ENCODE results near the gene HINT3. TPM values are rescaled to one million over a fixed set of nuclear protein-coding genes. Genes with fewer than 3 reads are reported as not detected.
"Not testable (repeated sequence)": the region's sequence is repeated elsewhere in the genome, so short reads cannot be mapped to it uniquely, and the experiment has no call there.

Gene HINT3
- total RNA-seq, 1 experiment from 2014 or later, result 8.8 TPM

DNA sequence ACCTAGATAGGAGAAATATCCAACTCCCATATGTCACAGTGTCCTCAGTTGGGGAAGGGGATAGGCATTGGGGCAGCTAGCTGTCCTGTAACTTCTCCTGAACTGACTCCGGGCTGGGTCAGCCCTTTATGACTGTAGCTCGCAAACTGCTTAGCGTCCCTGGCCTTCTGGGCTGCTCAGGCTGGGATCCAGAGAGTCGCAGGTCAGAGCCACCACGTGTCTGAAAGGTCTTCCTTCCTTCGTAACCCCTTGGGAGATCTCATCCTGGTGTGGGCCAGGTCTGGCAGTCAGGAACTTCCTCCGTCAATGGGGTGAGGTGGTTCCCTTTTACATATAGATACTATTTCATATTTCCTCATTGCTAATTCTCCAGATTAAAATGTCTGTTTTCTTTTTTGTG lies 28.8 kb upstream of the HINT3 start:
- Histone ChIP-seq H3K4me3 (no peak overlapping the region), H3K4me1 (no peaks in the 10 kb centered on the region), H3K9me3 (replicated peaks) (0 out of 2 replicates have a peak, but pooled peaks cover 2% of the 10 kb centered on the region), H3K27me3 (no peaks in the 10 kb centered on the region), H3K36me3 (no peaks in the 10 kb centered on the region), H3K27ac (no peak overlapping the region)
- DNase-seq, result no peak

DNA sequence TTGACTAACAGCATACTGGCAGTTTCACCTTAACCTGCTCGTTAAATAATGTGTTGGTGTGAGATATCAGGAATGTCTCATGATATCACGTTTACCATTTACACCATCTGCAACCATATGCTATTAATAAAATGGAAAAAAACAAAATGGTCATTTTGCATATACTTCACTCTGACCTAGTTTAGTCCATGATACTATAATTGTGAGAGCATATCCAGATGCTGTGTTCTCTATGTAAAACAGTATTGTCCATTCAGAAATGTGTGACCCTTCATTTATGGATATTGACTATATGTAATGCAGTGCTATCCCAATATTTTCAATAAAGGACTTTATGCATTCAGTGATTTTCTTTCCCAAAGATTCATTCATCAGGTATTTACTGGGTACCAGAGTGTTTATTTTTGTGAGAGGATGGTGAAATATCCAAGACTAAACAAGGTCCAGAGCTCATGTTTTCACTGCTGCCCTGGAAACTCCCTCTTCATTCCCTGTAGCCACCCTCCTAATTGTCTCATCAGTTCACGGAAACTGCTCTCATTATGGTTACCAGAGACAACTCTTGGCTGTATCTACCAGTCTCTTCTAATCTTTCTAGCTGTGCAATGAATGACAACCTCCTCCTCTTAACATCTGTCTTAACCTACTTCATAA lies 25.7 kb upstream of the HINT3 start:
- H3K4me1 ChIP-seq, result no peaks in the 10 kb centered on the region
- 0 out of 2 replicates have a peak, but pooled peaks cover 2% of the 10 kb centered on the region for H3K9me3 ChIP-seq (replicated peaks)
- H3K36me3 ChIP-seq, result no peaks in the 10 kb centered on the region
- H3K27ac ChIP-seq, result no peak overlapping the region
- DNase-seq, result no peak
- H3K4me3 ChIP-seq, result no peak overlapping the region
- no peaks in the 10 kb centered on the region for H3K27me3 ChIP-seq

DNA sequence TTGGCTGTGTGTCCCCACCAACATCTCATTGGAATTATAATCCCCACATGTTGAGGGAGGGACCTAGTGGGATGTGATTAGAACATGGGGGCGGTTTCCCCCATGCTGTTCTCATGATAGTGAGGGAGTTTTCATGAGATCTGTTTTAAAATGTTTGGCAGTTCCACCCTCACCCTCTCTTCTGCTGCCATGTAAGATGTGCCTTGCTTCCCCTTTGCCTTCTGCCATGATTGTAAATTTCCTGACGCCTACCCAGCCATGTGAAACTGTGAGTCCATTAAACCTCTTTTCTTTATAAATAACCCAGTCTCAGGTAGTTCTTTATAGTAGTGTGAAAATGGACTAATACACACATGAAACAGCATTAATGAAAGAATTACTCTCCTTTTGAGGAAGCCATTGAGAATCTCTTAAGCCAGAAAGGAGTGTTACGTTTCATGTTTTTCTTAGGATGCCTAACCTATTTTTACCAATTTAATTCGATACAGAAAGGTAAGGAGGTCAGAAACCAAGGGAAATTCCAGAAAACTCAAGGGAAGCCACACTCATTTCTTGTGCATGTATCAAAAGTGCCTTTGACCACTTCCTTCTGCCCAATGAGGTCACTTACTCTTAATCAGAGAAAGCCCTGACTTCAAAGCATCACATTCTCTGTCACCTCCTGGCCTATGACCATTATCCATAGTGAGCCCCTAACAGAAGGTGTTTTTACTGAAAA lies 24.7 kb upstream of the HINT3 start:
- no peaks in the 10 kb centered on the region for H3K36me3 ChIP-seq
- H3K4me3 ChIP-seq, result no peak overlapping the region
- H3K4me1 ChIP-seq, result no peaks in the 10 kb centered on the region
- DNase-seq, result no peak
- H3K9me3 ChIP-seq (replicated peaks), result 0 out of 2 replicates have a peak, but pooled peaks cover 2% of the 10 kb centered on the region
- no peaks in the 10 kb centered on the region for H3K27me3 ChIP-seq
- no peak overlapping the region for H3K27ac ChIP-seq

DNA sequence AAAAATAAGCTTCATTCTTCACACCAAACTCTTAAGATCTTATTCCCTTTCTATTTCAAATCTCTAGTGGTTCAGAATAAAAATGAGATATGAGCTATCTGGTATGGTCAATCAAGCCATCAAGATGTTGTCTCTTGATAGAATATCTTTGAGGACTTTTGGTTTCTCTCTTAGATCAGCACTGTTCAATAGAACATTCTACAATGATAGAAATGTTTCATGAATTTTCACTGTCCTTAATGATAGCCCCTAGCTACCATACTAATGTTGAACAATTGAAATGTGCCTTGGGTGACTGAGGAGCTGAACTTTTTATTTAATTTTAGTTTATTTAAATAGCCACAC lies 24.1 kb upstream of the HINT3 start:
- Histone ChIP-seq H3K9me3 (replicated peaks) (0 out of 2 replicates have a peak, but pooled peaks cover 2% of the 10 kb centered on the region), H3K4me3 (no peak overlapping the region), H3K4me1 (no peaks in the 10 kb centered on the region), H3K36me3 (no peaks in the 10 kb centered on the region), H3K27me3 (no peaks in the 10 kb centered on the region), H3K27ac (no peak overlapping the region)
- DNase-seq, result no peak

DNA sequence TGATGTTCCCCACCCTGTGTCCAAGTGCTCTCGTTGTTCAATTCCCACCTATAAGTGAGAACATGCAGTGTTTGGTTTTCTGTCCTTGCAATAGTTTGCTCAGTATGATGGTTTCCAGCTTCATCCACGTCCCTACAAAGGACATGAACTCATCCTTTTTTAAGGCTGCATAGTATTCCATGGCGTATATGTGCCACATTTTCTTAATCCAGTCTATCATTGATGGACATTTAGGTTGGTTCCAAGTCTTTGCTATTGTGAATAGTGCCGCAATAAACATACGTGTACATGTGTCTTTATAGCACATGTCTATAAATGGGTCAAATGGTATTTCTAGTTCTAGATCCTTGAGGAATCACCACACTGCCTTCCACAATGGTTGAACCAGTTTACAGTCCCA lies 21.1 kb upstream of the HINT3 start:
- not testable (repeated sequence) for H3K27ac ChIP-seq; H3K27me3 ChIP-seq; H3K4me1 ChIP-seq; H3K9me3 ChIP-seq (replicated peaks); DNase-seq; H3K4me3 ChIP-seq; H3K36me3 ChIP-seq

DNA sequence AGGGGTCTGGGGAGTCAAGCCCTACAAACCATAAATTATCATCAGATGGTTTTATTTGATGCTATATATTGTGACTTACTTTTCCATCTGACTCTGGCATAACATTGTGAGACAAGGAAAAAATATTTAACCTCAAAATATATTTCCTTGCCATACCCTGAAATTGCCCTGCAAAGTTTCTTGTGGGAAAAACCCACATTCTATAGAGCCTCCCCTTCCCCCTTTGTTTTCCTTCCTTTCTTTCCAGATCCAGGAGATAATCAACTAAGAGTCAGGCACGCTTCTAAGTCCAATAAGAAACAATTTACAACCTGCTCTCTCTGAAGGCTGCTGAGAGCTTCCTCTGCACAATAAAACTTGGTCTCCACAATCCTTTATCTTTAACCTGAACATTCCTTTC lies 17.5 kb upstream of the HINT3 start:
- no peaks in the 10 kb centered on the region for H3K4me1 ChIP-seq
- no peaks in the 10 kb centered on the region for H3K9me3 ChIP-seq (replicated peaks)
- H3K36me3 ChIP-seq, result no peaks in the 10 kb centered on the region
- no peaks in the 10 kb centered on the region for H3K27me3 ChIP-seq
- H3K4me3 ChIP-seq, result no peak overlapping the region
- no peak overlapping the region for H3K27ac ChIP-seq
- DNase-seq, result no peak

DNA sequence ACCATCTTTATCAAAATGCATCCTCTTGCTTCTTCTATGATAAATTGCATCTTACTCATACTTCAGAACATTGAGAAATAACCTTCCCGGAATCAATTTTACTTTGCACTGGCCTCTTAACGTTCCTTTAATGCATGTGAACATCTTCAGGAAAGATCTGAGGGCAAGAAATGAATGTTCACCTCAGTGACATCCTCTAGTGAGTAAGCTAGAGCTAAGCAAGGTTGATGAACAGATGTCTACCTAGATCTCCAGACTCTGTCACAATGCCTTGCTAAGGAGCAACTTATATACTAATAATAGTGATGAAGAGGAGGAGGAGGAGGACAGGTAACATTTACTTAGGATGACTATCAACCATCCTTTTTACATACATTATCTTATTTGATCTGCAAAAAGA lies 16.8 kb upstream of the HINT3 start:
- peaks cover 4% of the 10 kb centered on the region; the same call in 1 of the 2 replicates for H3K4me1 ChIP-seq
- DNase-seq, result no peak
- no peaks in the 10 kb centered on the region for H3K36me3 ChIP-seq
- H3K4me3 ChIP-seq, result no peak overlapping the region
- no peaks in the 10 kb centered on the region for H3K9me3 ChIP-seq (replicated peaks)
- H3K27ac ChIP-seq, result no peak overlapping the region
- no peaks in the 10 kb centered on the region for H3K27me3 ChIP-seq

DNA sequence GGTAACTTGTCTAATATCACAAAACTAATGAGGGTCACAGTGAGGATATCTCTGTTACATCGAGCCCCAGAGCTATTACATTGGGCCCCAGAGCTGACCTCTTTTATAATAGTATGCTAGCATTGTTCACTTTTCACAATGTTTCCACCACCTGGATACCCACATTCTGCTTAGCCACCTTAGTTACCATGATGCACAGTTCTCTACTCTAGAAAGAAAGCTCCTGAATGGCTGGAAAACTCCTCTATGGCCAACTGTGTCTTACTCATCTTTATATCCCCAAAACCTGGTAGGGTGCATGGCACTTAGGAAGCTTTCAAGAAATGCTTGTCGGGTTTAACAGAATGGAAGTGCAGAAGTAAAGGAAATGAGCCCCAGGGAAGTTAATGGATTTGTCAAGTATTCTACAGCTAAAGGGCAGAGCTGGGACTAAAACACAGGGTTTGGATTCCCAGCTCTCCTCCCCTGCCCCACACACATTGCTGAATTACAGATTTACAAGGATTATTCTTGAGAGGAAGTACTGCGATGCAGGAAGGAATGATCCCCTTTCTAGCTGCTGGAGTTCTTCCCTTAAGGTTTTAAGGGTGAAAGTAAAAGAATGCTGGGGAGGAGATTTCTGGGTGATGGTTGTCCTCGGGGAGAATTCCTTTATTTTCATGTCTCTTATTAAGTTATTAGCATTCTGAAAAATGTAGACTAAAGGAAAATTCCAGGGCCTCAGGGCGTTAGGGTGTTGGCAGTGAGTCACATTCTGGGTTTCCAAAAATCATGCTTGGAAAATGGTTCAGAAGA lies 16.1 kb upstream of the HINT3 start:
- no peaks in the 10 kb centered on the region for H3K9me3 ChIP-seq (replicated peaks)
- no peak for DNase-seq

DNA sequence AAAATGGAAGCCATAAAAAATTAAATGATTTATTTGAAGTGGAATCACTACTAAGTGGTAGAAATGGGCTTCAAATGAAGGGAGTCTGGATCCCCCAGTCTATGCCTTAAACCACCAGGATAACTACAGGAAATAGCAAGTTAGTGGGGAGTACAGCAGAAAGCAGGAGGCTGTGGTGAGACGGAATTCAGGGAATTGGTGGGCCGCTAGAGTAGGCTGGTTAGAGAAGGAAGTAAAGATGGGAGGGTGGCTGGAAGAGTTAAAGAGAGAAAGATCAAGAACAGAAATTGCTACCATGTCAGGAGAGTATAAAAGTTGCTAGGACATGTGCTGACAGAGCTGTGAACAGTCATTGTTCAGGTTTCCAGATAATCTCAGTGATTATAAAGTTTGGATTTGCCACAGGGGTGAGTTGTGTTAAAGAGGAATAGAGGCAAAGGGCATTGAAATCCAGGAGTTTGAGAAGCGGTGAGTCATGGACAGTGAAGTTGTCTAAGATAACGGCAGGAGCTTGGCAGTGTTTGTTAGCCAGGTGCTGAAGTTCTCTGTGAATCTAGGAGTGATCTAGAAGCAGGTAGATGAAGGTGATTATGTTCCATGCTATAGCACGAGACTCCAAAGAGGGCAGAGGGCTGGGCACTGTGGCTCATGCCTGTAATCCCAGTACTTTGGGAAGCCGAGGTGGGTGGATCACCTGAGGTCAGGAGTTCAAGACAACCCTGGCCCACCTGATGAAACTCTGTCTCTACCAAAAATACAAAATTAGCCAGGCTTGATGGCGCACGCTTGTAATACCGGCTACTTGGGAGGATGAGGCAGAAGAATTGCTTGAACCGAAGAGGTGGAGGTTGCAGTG lies 13.7 kb upstream of the HINT3 start:
- no peak overlapping the region for H3K4me3 ChIP-seq
- no peak for DNase-seq
- peaks cover 12% of the 10 kb centered on the region; the same call in 1 of the 2 replicates for H3K4me1 ChIP-seq
- H3K36me3 ChIP-seq, result no peaks in the 10 kb centered on the region
- H3K27ac ChIP-seq, result no peak overlapping the region
- H3K9me3 ChIP-seq (replicated peaks), result no peaks in the 10 kb centered on the region
- no peaks in the 10 kb centered on the region for H3K27me3 ChIP-seq

More for the DNA sequence above, 16.1 kb upstream of the HINT3 start:
- peaks cover 4% of the 10 kb centered on the region; the same call in 1 of the 2 replicates for H3K4me1 ChIP-seq
- H3K27me3 ChIP-seq, result no peaks in the 10 kb centered on the region
- no peaks in the 10 kb centered on the region for H3K36me3 ChIP-seq
- no peak overlapping the region for H3K27ac ChIP-seq
- no peak overlapping the region for H3K4me3 ChIP-seq

DNA sequence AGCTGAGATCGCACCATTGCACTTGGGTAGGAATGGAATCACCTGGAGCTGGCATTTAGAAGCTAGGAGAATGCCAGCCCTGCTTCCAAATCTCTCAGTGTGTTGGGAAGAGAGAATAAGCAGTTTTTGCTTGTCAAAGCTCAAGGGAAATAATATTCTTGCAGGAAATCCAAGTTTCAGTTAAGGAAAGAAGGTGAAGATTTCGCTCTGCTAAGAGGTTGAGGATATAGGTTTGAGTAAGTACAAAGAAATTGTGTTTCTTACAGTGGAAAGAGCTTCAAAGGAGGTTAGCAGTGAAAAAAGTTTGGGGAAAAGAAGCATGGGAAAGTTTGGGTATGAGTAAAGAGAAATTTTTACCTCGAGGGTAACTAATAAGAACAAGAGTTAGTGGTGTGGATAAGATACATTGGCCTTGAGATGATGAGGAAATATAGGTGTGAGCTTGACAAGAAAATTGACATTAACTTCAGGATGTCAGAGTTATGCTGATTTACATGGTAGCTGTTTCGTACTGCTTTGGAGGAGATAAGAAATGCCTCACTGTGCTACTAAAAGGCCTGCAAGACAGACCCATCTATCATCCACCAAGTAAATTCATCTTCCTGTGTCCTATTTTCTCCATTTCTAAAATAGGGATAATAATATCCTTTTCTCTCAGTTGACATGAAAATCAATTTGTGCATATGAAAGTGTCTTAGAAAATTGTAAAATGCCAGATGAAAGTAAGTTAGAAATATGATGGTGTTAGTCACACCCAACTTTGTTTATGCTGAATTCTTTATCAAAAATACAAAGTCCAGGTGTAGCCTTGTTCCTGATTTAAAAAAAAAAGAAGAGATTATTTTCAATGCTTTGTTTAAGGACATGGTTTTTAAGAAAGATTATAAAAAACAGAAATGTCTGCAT lies 12.8 kb upstream of the HINT3 start:
- no peak overlapping the region for H3K27ac ChIP-seq

DNA sequence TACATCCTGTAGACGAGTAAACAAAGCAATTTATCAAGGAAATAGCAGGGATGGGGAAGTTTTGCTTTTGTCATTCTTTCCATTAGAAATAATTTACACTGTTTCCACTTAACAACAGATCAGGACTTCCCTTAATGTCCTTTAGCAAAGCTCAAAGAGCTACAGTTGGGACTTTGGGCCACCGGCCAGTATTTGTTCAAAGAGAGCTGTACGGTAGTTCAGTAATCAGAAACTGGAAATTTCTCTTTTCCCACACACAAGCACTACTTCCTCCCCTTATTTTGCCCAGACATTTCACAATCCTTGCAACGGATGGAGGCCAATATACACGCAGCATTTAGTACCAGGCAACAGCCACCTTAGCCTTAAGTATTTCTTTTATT lies 12.1 kb upstream of the HINT3 start:
- Histone ChIP-seq H3K36me3 (no peaks in the 10 kb centered on the region), H3K4me1 (peaks cover 12% of the 10 kb centered on the region; the same call in 1 of the 2 replicates), H3K9me3 (replicated peaks) (no peaks in the 10 kb centered on the region), H3K4me3 (no peak overlapping the region), H3K27ac (no peak overlapping the region), H3K27me3 (no peaks in the 10 kb centered on the region)
- DNase-seq, result peak in 1 of 2 experiments; percentile 5

More for the DNA sequence above, 12.8 kb upstream of the HINT3 start:
- no peak for DNase-seq
- Histone ChIP-seq H3K36me3 (no peaks in the 10 kb centered on the region), H3K4me3 (no peak overlapping the region), H3K9me3 (replicated peaks) (no peaks in the 10 kb centered on the region), H3K4me1 (peaks cover 12% of the 10 kb centered on the region; the same call in 1 of the 2 replicates), H3K27me3 (no peaks in the 10 kb centered on the region)

DNA sequence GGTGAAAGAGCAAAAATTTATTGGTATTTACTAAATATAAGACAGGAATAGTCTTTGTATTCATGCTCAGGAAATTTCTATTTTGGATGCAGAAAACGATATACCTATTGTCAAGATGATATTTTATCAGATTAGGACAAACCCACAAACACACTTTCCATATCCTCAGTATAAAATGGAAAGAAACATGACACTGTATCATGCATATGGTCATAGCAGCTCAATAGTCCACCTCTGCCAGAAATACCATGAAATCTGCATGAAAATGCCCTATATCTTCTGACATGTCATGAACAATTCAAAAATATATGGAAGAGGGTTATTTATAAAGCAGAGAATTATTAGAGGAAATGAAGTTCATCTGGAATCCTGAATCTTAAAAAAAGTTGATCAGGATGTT lies 11.7 kb upstream of the HINT3 start:
- no peaks in the 10 kb centered on the region for H3K36me3 ChIP-seq
- H3K4me3 ChIP-seq, result no peak overlapping the region
- H3K9me3 ChIP-seq (replicated peaks), result no peaks in the 10 kb centered on the region
- no peaks in the 10 kb centered on the region for H3K27me3 ChIP-seq
- DNase-seq, result no peak
- peaks cover 12% of the 10 kb centered on the region; the same call in 1 of the 2 replicates for H3K4me1 ChIP-seq
- no peak overlapping the region for H3K27ac ChIP-seq

DNA sequence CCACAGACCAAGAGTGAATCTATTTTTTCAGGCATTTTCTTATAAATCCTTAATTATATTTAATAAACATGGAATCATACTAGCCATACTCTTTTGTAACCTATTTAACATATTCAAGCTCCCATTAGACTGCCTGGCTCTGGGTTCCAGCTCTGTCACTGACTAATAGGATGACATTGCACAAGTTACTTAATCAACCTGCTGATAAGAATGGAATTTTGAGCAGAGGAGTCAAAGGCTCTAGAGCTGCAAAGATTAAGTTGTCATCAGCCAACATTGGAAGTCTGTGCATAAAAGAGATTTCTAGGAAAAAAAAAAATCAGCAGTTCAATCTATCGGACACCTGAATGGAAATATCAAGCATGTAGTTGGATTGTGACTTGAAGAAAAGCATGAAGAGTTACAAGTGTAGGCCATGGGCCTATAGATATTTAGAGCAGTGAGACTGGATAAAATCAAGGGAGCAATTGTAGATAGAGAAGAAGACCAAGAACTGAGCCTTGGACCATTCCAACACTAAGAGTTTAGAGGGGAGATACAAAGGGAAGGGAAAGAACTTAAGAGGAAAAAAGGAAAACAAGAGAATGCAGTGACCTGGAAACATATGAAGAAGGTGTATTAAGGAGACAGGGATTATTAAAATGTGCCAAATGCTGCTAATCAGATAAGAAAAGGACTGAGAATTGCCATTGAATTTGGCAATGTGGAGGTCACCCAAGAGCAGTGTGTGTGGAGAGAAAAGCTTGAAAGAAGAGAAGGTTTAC lies 11.0 kb upstream of the HINT3 start:
- DNase-seq, result no peak
- Histone ChIP-seq H3K4me1 (peaks cover 12% of the 10 kb centered on the region; the same call in 1 of the 2 replicates), H3K4me3 (no peak overlapping the region), H3K9me3 (replicated peaks) (no peaks in the 10 kb centered on the region), H3K27me3 (no peaks in the 10 kb centered on the region), H3K36me3 (no peaks in the 10 kb centered on the region), H3K27ac (no peak overlapping the region)

Measured in SJCRH30 (cell line).